CD4-positive, alpha-beta T cell treated with Interleukin-12 subunit alpha and Interleukin-12 subunit beta, for 1 hour (primary cell): ENCODE results near the gene CYB5R4.

Experiments
- DNase-seq: peaks from one replicate; pipeline ENCODE4 v3.0.0-alpha.2; 2020

The CYB5R4 gene

DNA sequence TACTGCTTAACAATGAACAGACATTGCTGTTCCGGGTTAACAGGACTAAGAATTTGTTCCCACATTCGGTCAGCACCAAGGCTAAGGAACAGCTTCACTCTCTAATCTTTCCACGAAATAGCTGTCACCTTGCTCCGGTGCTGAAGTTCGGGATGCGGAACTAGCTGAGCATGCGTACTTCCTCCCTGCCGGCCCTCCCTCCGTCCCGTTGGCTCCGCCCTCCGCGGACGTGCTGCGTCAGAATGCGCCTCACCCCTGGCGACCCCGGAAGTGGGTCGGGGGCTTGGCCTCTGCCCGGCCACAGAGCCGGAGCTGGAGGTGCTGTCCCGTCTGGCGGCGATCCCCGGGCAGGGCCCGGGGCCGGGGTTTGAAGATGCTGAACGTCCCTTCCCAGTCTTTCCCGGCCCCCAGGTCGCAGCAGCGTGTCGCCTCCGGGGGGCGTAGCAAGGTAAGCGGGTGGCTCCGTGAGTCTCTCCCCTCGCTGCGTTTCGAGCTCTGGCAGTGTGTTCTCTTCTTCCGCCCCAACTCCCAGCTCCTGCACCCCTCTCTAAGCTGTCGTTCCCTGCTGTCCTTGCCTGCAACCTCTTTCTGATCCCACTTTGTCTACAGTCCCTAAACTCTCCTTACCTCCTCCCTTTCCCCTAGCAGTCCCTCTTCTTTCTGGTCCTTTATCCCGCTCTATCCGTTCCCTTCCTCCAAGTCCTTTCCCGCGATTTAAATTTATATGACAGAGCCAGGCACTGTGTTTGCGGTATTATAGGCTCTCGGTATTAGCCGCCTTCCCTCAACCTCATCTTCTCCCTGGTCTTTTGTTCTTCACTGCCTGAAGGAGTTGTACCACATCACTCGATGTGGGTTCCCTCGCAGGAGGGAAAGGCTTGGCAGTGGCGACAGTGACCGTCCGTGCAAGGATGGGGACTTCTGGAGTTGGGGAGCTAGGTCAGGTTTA lies at the start of gene CYB5R4:
TSS of gene CYB5R4 (plus strand) at position 280 of the 949 bp plus-strand sequence. CDS start at position 374, 94 bp downstream.
- peak; percentile 94 for DNase-seq

GRCh38 chr6:83812595-83812994 lies 46.9 kb upstream of the CYB5R4 start:
- DNase-seq = no peak

- DNase-seq = no peak
Observed at GRCh38 chr6:83815631-83816272, 43.7 kb upstream of the CYB5R4 start.

DNA sequence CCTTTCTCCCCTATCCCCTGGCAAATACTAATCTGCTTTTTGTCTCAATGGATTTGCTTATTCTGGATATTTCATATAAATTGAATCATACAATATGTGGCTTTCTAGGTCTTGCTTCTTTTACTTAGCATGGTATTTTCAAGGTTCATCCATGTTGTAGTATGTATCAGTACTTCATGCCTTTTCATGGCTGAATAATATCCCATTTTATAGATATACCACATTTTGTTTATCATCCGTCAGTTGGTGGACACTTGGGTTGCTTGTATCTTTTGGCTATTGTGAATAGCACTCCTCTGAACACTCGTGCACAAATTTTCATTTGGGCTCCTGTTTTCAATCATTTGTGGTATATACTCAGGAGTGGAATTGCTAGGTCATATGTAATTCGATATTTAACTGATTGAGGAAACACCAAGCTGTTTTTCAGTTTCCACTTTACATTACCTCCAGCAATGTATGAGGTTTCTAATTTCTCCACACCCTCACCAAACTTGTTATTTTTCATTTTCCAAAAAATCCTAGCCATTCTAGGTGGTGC lies 36.8 kb upstream of the CYB5R4 start:
- DNase-seq = no peak

- no peak for DNase-seq
Observed at GRCh38 chr6:83824388-83824801, 35.1 kb upstream of the CYB5R4 start.

GRCh38 chr6:83824831-83825230 lies 34.7 kb upstream of the CYB5R4 start:
- no peak for DNase-seq

DNA sequence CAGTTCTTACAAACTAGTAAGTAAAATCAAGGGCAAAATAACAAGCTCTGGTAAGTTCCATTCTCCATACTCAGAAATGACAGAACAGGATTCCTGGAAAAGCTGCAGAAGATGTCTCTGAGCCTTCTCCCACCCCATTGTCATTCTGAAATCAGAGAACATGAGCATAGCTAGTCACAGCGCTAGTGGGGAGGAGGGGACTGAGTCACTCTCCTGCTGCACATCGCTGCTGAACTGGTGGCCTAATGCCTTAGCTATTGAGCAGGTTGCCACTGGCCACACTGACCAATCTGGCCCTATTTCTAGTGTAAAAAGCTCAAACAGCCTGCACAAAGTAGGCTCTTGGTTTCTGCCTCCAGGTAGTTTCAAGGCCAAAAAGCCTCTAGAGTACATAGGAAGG lies 32.4 kb upstream of the CYB5R4 start:
- DNase-seq = no peak

DNA sequence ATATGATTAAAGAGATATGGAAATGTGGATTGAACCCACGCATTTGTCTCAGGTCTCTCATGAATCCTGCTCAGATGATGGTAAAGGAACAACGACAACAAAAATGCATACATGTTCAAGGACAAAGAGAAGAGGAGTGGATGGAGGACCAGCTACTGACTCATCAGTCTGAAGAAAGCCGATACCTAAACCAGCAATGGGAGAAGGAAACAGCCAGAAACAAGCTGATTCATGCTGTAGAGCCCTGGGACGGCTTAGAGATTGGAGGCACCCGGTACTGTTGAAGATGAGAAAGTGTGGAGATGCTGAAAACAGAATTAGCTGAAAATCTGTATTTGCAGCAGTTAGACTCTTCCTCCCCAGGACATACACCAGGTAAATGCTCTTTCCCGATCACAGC lies 20.8 kb upstream of the CYB5R4 start:
- DNase-seq = no peak

DNA sequence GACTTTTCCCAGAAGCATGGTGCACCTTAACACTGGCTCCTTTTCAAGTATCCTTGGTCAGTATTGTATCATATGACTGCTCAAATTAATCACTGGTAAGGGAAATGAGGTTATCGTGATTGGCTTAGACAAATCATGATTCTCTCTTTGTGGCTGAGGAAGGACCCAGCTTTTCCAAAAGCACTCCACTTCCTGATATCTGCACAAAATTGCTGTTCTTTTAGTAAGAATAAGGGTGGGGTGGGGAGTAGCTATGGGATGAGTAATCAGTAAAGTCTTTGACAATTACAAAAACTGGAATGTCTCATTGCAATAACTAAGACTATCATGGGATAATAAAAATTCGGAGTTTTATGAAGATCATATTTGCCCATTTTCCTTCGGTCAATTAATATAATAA lies 15.3 kb upstream of the CYB5R4 start:
- DNase-seq = no peak

GRCh38 chr6:83846291-83846690 lies 13.2 kb upstream of the CYB5R4 start:
- no peak for DNase-seq

DNA sequence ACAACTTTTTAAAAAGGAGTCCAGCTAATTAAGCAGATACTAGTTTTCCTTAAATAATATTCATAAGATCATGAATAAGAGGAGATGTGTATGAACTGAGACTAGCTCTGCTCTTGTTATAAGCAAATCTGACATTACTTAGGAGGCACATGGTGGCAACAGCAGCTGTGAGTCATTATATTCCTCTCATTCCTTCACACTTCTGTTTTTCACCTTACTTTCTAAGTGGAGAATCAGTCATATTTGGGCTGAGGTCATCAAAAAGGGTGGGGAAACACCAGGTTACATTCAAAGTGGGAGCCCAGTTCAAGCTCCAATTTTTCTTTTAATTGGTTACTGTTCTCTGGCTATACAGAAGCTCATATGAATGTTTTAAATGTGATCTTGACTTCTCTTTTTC lies 12.3 kb upstream of the CYB5R4 start:
- DNase-seq = no peak

DNA sequence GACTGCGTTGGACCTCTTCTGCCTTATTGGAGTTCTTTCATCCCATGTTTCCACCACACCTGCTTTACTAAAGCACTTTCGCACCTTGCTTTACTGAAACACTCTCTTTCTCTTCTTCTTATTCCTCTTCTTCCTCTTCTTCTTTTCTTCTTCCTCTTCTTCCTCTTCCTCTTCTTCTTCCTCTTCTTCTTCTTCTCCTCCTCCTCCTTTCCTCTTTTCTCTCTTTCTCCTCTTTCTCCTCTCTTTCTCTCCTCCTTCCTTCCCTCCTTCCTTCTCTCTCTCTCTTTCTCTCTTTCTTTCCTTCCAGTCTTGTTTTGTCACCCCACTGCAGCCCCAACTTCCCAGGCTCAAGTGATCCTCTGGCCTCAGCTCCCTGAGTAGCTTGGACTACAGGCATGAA lies 10.4 kb upstream of the CYB5R4 start:
- DNase-seq = no peak

DNA sequence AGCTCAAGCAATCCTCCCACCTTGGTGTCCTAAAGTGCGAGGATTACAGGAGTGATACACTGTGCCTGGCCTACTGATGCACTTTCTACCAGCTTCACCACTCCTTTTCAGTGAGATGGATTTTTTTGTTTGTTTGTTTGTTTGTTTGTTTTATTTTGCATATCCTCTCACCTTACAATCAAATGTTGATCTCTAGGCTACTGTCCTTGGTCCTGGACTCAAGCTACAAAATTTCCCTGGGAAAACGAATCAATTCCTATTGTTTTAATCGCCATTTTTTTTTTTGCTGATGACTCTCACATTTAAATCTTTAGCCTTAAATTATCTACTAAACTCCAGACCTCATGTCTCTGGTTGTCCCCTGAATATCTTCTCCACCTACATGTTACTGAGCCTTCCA lies 9.9 kb upstream of the CYB5R4 start:
- no peak for DNase-seq

DNA sequence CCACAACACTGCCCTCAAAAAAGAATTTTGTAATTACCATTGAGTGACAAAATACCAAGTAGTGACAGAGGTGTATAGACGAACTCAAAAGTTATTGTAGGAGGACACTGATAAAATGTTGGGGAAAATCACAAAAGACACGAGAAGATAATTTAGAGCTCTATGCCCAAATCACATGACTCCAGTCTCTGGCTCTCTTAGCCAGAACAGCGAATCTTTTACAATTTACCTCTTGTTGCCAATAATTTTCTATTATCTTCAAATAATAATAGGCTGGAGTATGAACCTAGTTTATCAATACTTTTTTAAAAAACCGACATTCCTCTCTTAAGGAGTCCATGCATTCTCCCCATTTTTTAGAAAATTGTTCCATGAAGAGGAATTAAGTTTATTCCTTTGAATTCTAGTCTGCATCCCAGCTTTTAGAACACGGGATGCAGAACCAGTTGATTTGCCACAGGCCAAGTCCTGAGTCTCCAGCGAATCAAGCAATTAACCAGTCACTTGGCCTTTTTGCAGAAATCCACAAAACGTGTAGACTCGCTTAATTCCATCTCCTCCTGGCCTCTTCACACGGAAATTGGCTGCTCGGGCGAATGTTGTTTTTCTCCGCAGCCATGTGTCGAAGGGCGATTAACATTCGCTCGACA lies 6.8 kb upstream of the CYB5R4 start:
- no peak for DNase-seq

DNA sequence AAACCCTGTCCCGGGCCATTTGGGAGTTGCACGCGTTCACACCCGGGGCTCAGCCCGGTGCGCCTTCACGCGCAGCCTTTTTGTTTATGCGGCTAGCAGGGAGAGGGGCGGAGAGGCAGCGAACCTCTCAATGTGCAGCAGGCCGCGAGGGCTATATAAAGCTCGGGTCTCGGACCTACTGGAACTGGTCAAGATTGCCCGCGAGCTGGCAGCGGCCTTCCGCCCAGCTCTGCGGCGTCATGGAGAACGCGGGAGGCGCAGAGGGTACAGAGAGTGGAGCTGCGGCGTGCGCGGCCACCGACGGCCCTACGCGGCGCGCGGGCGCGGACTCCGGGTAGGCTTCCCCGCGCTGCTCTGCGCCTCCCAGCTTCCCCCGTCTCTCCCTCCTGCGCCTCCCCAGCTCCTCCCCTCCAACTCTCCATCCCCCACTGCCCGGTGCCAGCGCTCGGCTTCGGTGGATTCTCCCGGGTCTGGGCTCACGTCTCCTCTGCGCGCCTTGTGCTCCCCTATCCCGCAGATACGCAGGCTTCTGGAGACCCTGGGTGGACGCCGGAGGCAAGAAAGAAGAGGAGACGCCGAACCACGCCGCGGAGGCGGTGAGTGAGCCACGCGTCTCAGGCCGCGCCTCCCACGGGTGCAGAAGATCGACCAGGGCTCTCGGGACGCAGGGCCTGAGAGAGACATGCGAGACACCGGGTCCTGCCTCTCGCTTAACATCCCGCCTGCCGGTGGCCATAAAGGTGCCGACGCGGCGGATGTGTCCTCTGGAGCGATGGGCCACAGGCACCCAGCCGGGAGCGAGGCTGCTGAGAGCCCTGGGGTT lies 6.1 kb upstream of the CYB5R4 start, which contains the start of gene RIPPLY2:
TSS of gene RIPPLY2 (plus strand) at position 183 of the 823 bp plus-strand sequence. CDS start at position 240, 57 bp downstream.
- no peak for DNase-seq

DNA sequence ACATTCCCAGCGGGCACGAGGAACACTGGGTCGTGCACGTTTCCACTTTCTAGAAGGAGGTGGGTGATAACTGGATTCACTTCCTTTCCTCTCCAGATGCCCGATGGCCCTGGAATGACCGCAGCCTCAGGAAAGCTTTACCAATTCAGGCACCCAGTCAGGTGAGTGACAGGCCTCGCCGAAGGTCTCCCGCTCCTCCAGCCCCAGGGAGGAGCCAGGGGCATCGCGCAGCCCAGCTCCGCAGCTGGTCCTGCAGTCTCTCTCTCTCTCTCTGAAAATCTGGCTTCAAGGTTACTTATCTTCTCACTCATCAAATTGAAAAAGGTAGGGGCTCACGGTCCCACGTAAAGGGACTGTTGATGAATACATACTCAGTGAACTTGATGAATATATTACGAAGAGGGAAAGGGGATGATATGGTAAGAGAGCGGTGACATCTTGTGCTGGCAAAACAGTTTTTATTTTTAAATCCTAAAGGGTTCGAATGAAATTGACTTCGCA lies 5.4 kb upstream of the CYB5R4 start:
- no peak for DNase-seq

DNA sequence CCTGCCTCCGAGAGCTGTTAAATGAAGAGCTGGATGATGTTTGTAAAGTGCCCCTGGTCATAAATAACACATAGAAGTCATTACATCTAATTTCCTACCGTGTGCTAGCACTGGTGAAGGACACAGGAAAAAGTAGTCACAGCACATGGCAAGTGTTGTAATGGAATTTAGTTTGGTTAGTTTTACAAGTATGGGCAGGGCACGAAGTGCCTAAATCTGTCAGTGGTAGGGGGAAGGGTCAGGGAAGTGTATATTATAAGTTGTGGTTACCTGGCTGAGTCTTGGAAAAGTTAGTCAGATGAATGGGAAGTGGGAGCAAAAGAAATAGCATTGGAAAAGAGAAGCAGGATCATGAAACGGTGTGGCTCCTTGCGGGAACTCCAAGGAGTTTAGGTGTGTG lies 4.7 kb upstream of the CYB5R4 start:
- DNase-seq = no peak

GRCh38 chr6:83860359-83860755 lies 868 bp downstream of the CYB5R4 start:
- DNase-seq = no peak

- no peak for DNase-seq
Observed at GRCh38 chr6:83860782-83861495, 1.4 kb downstream of the CYB5R4 start.

GRCh38 chr6:83862776-83863471 lies 3.4 kb downstream of the CYB5R4 start:
- DNase-seq = no peak

- no peak for DNase-seq
Observed at GRCh38 chr6:83867043-83867442, 7.6 kb downstream of the CYB5R4 start.
